ENCODE data around the gene THADA. TPM values are rescaled to one million over a fixed set of nuclear protein-coding genes. Genes with fewer than 3 reads are reported as not detected.
"Not testable (repeated sequence)": the region's sequence is repeated elsewhere in the genome, so short reads cannot be mapped to it uniquely, and the experiment has no call there.

Gene THADA
- total RNA-seq, 1 donor from 2014 or later = 38.0 TPM

DNA sequence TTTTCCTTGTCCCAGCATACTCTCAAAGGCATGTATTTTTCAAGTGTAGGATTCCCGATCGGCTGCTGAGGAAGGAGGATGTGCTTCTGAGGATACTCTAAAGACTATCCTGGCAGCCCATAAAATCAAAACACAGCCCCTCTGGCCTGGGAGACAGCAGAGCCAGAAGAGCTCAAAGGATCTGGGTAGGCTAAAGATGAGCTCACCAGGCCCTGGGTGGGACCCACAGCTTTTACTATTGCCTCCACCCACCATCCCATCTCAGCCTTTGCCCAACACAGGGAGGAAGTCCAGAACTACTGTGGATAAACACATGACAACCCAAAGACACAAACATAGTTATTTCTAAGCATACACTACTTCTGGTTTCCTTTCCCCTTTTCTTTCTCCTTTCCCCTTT, 290.3 kb downstream of the THADA start:
- no peak for DNase-seq (ENCODE audit: low spot score)

DNA sequence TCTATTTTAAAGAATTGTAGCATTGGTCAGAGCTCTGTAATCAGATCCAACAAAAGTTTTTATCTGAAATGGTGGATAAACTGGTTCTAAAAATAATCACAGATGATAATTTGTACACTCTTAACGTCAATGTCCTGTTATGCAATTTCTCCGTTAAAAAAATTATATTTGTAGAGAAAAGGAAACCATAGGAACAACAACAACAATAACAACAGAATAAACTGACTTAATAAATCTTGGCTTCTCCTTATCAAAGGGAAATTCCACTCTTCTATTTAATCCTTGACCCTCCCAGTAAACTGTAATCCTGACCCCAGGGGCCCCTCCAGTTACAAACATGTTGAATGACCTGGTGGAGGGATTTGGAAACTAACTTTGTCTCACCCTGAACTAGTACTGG, 290.8 kb downstream of the THADA start:
- DNase-seq (ENCODE audit: low spot score) = no peak

DNA sequence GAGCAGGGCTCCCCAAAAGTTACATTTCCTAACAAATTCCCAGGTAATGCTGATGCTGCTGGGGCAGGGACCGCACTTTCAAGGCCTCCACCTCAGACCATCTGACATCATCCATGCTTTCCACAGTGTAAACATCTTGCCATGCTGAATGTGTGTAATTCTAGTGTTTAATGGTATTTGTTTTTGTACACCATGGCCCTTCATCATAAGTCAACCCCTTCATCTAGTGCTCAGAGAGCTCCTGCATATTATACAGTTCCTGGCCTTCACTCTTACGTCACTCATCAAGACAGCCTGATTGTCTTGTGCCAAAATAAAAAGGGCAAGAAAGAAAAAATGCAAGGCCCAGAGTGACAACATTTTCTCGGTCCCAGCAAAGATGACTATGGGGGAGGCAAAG, 291.9 kb downstream of the THADA start:
- no peak for DNase-seq (ENCODE audit: low spot score)

DNA sequence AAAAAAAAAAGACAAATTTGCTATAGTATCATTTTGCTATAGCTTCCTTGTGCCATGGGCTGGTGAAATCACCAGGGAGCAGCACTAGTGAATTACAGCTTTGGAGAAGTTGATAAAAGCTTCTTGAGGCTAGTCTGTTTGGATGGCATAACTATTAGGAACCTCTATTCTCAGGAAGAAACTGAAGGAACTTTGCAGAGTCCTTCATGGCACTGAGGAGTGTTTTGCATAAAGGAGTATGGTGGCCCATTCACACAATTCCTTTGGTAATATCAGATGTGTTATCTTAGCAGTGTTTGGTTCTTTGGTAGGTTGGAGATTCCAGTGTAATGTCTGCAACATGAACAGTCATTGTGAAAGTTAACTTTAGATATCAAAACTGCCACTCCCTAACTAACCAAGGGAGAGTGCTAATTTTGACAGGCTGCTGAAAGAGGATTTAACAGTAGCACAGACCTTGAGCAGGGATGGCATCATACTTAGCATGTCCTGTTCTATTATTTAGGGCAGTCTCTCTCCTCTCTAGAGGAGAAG, 292.8 kb downstream of the THADA start:
- no peak for DNase-seq (ENCODE audit: low spot score)

DNA sequence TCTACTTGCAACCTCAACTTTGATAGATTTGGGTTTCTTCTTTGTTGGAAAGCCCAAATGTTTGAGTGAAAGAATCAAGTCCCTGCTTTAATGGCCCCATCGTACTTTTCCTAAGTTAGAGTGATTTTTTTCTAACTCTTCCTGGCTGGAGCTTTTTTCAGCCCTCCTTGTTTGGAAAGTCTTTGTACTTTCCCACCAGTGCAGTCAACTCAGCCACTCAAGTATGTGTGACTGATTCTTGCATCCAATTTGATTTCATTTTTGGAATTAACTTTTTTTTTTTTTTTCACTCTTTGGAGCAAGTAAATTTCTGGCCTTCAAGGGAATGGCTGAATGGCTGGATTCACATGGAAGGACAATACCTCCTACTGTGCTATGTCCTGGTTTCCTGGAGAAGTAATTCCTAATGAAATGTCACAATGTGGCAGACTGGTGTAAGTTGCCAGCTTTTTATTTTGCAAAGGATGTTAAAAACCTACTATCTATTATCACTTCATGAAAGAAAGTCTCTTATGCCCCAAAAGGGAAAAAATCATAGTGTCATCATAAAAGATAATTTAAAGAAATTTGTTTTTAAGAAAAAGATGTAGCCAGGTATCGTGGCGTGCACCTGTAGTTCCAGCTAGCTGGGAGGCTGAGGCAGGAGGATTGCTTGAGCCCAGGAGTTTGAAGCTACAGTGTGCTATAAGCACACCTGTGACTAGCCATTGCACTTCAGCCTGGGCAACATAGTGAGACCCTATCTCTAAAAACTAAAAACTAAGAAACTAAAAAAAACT, 293.5 kb downstream of the THADA start:
- DNase-seq (ENCODE audit: low spot score) = no peak

DNA sequence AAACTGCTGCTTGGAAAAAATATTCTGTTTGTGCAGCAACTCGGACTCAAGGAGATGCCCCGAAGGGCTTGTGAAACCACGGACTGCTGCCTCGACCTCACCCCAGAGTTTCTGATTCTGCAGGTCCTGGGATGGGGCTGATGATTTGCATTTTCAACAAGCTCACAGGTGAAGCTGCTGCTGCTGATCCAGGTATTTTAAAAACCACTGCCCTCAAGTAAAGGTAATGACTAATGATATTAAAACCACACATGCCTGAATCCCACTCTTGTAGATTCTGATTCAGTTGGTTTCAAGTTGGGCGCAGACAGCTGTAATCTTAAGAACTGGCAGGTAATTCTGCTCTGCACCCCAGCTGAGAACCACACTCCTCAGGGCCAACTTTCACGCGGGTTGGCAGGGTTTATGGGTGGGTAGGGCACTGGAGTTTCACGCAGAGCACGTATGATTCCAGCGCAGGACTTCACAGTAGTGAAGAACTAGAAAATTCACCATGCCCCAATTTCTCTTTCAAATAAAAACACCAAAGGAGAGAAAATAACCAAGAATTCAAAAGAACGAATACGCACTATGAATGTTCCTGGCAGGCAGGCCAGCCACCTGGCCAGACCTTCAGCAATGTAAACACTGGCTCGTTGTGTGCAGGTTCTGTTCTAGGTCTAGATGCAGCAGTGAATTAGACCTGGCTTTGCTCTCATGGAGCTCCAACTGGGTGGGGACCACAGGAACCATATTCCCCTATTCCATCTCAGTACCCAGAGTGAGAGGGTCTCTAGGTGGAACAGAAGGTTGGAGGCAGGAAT, 294.9 kb downstream of the THADA start:
- no peak for DNase-seq (ENCODE audit: low spot score)

DNA sequence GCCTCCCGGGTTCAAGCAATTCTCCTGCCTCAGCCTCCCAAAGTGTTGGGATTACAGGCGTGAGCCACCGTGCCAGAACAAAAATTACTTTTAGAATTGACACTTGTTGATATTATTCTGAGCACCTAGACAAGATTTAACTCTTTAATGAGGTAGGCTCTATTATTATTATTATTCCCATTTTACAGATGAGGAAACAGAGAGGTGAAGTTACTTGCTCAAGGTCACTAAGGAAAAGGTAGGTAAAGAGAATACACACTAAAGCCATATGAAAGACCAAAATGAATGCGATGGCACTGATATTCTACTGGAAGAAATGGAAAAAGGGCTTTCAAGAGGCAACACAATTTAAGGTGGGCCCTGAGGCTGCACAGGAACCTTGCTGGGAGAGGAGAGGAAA, 295.6 kb downstream of the THADA start:
- no peak for DNase-seq (ENCODE audit: low spot score)

DNA sequence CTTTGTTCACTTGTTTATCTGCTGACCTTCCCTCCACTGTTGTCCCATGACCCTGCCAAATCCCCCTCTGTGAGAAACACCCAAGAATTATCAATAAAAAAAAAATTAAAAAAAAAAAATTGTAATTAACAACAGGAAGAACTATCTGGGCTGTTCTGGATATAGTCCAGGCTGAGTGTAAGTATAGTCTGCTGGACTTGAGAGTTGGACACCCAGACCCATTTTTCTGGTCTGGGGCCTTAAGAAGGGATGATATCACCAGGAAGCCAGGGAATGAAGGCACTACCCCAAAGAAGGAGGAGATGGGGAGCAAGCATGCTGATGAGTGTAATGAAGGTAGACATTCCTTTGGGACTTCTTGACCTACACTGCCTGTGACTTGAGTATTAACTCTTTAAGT, 297.3 kb downstream of the THADA start:
- no peak for DNase-seq (ENCODE audit: low spot score)

DNA sequence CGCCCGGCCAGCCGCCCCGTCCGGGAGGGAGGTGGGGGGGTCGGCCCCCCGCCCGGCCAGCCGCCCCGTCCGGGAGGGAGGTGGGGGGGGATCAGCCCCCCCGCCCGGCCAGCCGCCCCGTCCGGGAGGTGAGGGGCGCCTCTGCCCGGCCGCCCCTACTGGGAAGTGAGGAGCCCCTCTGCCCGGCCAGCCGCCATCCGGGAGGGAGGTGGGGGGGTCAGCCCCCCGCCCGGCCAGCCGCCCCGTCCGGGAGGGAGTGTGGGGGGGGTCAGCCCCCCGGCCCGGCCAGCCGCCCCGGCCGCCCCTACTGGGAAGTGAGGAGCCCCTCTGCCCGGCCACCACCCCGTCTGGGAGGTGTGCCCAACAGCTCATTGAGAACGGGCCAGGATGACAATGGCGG, 298.1 kb downstream of the THADA start:
- not testable (repeated sequence) for DNase-seq (ENCODE audit: low spot score)

DNA sequence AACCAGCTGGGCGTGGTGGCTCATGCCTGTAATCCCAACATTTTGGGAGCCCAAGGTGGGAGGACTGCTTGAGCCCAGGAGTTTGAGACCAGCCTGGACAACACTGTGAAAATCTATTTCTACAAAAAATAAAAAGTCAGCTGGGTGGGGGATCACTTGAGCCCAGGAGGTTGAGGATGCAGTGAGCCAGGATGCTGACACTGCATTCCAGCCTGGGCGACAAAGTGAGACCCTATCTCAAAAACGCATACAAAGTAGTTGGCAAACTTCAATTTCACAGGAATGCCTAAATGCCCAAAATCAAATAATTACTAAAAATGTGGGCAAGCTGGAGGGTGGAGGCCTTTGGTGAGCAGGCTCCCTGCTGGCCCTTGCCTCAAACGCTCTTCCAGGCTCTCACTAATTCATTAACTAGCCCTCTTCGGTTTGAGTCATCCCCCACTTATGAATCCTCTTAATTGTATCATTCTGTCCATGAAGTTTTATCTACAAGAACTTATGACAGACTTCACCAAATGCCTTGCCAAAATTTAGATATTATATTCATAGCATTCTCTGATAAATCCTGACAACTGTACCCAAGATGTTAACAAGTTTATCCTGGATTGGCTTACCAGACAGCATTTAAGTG, 300.8 kb downstream of the THADA start:
- DNase-seq (ENCODE audit: low spot score) = no peak

DNA sequence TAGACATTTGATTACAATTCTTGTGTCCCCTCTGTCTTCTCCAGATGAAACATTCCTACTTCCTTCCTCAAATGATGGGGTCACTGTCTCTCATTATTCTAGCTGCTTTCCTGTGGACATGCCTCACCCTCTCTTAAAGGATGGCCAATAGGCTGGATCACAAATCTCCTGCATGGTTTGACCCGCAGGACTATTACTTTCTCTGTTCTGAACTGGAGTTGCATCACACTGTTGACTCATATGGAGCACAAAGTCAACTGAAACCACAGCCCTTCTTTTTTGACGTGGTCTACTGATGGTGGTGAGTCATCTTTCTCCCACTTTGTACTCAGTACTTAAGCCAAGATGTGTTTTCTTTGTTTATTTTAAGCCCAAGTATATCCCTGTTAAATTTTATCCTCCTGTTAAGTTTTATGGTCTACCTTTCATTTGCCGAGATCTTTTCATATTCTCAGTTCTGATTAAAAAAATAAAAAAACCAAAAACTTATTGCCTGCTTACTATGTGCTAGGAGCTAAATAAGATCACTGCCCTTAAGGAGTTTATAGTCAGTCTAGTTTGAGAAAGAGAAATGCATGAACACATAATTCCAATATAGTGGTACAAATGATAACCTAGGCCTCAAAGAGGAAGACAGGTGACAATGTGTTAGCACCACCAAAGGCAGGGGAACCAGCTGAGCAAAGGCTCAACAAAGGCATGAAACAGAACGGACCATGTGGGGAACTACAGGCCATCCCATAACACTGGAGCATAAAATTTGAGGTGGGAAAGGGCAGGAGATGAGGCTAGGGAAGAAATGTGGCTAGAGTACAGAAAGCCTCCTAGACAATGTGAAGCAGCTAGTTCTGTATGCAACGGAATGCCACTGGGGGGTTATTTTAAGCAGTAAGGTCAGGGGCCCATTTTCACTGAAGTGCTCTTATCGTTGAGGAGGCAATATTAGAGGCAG, 301.8 kb downstream of the THADA start:
- DNase-seq (ENCODE audit: low spot score) = no peak

DNA sequence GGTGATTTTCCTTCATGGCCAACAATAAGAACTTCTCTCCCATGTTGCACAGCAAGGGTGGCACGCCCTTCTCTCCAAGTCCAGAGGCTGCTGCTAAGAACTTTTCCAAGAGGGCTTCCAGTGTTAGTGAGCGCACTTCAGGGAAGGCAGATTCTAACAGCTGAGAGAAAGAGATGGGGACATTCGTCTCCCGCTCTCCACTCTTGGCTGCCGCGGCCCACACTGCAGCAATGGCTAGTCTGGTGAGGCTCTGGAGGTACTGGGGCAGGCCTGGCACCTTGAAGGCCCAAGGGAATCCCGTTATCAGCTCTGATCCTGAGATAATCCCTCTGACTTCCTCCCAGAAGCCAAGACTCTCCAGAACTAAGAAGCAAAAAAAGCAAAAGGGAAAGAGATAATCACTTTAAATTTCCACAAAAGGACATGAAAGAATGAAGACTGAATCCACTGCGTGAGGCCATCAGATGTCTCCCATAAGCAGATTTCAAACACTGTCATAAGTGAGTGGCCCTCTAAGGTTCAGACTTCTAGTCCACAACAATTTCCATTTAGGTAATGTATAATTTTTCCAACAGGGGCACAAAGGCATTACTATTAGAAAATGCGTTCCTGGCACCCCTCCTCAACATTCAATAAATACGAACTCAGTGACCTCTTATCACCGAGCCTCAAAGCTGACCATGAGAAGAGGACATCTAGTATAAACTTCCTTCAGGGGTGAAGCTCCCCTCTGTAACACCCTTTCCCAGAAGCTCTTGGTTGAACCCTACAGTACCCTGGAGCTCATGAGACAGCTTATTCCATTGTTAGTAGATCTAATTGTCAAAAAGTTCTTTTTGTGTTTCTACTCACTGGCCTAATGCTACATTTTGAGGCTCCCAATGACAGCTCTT, 302.7 kb downstream of the THADA start:
- DNase-seq (ENCODE audit: low spot score) = no peak

DNA sequence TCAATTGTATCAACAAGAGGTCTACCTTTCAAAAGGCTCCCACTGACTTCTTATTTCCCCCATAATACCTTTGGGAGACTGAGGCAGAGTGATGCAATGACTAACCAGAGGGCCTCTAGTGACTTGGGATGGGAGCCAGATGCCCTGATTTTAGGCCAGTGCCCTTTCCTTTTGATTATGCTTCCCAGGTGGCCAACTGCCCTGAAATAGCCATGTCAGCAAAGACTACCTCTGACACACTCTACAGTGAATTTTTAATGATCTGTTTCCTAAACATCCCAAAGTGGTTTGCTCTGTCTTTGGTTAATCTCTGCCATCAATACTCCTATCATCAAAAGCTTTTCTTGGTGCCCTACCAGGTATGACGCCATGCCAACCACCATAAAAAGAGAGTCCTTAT, 303.5 kb downstream of the THADA start:
- no peak for DNase-seq (ENCODE audit: low spot score)

DNA sequence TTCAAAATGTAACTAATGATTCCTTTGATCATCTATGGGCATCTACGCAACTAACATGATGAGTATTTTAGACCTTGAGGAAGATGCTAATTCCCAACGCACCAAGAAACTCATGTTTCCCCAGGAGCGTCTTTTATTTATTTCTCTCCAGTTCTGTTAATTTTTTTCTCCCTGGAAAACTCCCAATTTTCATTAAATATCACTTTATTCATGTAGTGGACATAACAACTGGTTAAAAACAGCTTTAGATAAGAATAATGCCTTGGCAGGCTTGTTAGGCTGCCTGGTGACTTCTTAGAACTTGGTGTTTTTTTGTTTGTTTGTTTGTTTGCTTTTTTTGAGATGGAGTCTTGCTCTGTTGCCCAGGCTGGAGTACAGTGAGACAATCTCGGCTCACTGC, 306.5 kb downstream of the THADA start:
- no peak for DNase-seq (ENCODE audit: low spot score)

DNA sequence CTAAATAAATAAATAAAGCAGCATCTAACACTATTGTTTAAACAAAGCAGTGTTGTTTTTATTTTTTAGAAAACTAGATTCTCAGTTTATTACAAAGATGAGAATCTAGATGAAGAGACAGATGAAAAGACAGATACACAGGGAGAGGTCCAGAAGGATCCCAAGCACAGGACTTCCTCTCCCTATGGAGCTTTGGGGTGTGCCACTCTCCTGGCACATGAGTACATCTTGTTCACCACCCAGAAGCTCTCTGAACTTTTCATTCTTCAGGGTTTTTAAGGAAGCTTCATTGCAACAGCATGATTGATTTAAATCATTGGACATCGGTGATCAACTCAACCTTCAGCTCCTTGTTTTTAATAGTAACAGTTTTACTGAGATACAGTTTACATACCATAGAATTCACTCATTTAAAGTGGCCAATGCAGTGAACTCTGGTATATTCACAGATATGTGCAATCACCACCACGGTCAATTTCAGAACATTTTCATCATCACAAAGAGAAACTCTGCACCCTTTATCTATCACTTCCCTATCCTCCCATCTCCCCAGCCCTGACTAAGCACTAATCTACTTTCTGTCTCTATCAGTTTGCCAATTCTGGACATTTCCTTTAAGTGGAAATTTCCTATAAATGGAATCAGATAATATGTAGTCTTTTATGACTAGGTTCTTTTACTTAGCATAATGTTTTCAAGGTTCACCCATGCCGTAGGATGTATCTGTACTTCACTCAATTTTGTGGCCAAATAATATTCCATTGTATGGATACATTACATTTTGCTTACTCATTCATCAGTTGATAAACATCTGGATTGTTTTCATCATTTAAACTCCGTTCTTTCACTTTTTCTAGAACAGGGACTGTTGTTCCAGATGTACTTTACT, 307.2 kb downstream of the THADA start:
- DNase-seq (ENCODE audit: low spot score) = no peak

DNA sequence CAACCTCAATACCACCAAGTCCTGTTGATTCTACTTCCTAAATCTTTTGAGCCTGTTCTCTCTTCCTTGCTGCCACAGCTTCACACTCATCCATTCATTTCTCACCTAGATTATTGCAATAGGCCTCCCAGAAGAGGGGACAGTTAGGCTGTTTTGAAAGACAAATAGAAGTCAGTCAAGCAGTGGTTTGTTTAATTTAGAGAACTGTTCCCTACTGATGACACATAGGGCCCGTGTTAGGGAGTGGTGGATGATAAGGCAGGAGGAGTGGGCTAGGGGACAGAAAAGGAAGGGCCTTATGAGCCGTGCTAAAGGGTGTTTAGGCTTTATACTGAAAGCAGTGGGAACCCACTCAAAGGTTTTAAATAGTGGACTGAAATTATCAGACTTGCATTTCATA, 309.9 kb downstream of the THADA start:
- DNase-seq (ENCODE audit: low spot score) = no peak

DNA sequence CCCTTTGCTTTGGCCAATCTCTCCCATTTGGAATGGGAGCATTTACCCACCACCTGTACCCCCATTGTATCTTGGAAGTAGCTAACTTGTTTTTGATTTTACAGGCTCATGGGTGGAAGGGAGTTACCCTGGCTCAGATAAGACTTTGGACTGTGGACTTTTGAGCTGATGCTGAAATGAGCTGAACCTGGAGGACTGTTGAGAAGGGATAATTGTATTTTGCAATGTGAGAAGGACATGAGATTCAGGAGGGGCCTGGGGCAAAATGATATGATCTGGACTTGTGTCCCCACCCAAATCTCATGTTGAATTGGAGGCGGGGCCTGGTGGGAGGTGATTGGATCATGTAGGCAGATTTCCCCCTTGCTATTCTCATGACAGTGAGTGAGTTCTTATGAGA, 310.9 kb downstream of the THADA start:
- no peak for DNase-seq (ENCODE audit: low spot score)

DNA sequence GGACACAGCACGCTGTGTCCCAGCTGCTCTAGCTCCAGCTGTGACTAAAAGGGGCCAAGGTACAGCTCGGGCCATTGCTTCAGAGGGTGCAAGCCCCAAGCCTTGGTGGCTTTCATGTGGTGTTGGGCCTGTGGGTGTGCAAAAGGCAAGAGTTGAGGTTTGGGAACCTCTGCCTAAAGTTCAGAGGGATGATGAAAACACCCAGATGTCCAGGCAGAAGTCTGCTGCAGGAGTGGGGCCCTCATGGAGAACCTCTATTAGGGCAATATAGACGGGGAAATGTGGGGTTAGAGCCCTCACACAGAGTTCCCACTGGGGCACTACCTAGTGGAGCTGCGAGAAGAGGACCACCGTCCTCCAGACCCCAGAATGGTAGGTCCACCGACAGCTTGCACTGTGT, 311.5 kb downstream of the THADA start:
- DNase-seq (ENCODE audit: low spot score) = not testable (repeated sequence)

DNA sequence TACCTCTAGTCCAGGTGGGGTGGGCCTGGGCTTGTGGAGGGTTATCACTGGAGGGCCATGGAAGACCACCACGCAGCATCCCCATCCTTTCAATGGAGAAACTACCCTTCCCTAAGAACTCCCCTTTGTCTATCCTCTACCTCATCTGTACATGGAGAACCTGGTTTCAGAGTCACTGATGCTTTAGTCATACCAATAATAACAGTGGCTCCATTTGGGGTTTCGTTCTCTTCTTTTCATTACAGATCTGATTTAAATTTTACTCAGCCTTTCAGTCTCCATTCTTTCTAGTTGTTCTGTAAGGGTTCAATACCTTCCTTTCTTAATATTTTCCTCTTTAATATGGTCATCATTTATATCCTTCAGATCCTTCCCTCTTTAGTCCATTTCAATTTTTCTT, 314.8 kb downstream of the THADA start:
- DNase-seq (ENCODE audit: low spot score) = no peak
